ENCODE measurements around the gene DPP6.

DPP6 gene

GRCh38 chr7:154559454-154559853 lies 507.3 kb downstream of the DPP6 start:
- Histone ChIP-seq H3K27me3 (replicated peaks in 2 of 5; ENCODE audit: control insufficient read depth in 4 of 5, insufficient read depth in 5 of 5, low read length in 4 of 5) (no peaks in the 10 kb centered on the region), H3K4me3 (ENCODE audit: control insufficient read depth in 1 of 7, extremely low read depth in 1 of 7, insufficient read depth in 4 of 7, low read depth in 2 of 7, low read length in 6 of 7) (no peak overlapping the region), H3K4me1 (ENCODE audit: control extremely low read depth in 1 of 4, control insufficient read depth in 4 of 4, insufficient read depth in 4 of 4, low read length in 3 of 4) (no peaks in the 10 kb centered on the region), H3K9me3 (ENCODE audit: control extremely low read depth in 1 of 5, control insufficient read depth in 4 of 5, insufficient read depth in 2 of 5, low read depth in 1 of 5, low read length in 4 of 5) (peaks cover 0 to 1% (median 0%) of the 10 kb centered on the region in 5 experiments), H3K36me3 (ENCODE audit: control insufficient read depth in 4 of 4, insufficient read depth in 4 of 4, low read length in 3 of 4) (no peaks in the 10 kb centered on the region), H3K27ac (ENCODE audit: insufficient read depth in 1 of 2, low read depth in 1 of 2, low read length in 2 of 2, poor library complexity in 1 of 2, severe bottlenecking in 2 of 2) (no peak overlapping the region)
- CTCF ChIA-PET = no interaction called here
- DNase-seq = no peak
- 89% methylated on average over 3 of the region's 3 CpGs for WGBS (ENCODE audit: insufficient coverage)
- POLR2A ChIA-PET = no interaction called here

- Histone ChIP-seq H3K4me1 (ENCODE audit: control extremely low read depth in 1 of 4, control insufficient read depth in 4 of 4, insufficient read depth in 4 of 4, low read length in 3 of 4) (no peaks in the 10 kb centered on the region), H3K27ac (ENCODE audit: insufficient read depth in 1 of 2, low read depth in 1 of 2, low read length in 2 of 2, poor library complexity in 1 of 2, severe bottlenecking in 2 of 2) (no peak overlapping the region), H3K27me3 (replicated peaks in 2 of 5; ENCODE audit: control insufficient read depth in 4 of 5, insufficient read depth in 5 of 5, low read length in 4 of 5) (no peaks in the 10 kb centered on the region), H3K4me3 (ENCODE audit: control insufficient read depth in 1 of 7, extremely low read depth in 1 of 7, insufficient read depth in 4 of 7, low read depth in 2 of 7, low read length in 6 of 7) (no peak overlapping the region), H3K9me3 (ENCODE audit: control extremely low read depth in 1 of 5, control insufficient read depth in 4 of 5, insufficient read depth in 2 of 5, low read depth in 1 of 5, low read length in 4 of 5) (peaks cover 0 to 1% (median 0%) of the 10 kb centered on the region in 5 experiments), H3K36me3 (ENCODE audit: control insufficient read depth in 4 of 4, insufficient read depth in 4 of 4, low read length in 3 of 4) (no peaks in the 10 kb centered on the region)
- no peak for DNase-seq
- WGBS (ENCODE audit: insufficient coverage) = 100% methylated on average over 1 of the region's 3 CpGs
- ChIA-PET POLR2A (no interaction called here), CTCF (no interaction called here)
Observed at GRCh38 chr7:154564676-154565075, 512.5 kb downstream of the DPP6 start.

GRCh38 chr7:154566877-154567276 lies 514.7 kb downstream of the DPP6 start:
- peaks cover 0 to 1% (median 0%) of the 10 kb centered on the region in 5 experiments for H3K9me3 ChIP-seq (ENCODE audit: control extremely low read depth in 1 of 5, control insufficient read depth in 4 of 5, insufficient read depth in 2 of 5, low read depth in 1 of 5, low read length in 4 of 5)
- ChIA-PET POLR2A (no interaction called here), CTCF (no interaction called here)
- H3K36me3 ChIP-seq (ENCODE audit: control insufficient read depth in 4 of 4, insufficient read depth in 4 of 4, low read length in 3 of 4) = no peaks in the 10 kb centered on the region
- H3K27me3 ChIP-seq (replicated peaks in 2 of 5; ENCODE audit: control insufficient read depth in 4 of 5, insufficient read depth in 5 of 5, low read length in 4 of 5) = no peaks in the 10 kb centered on the region
- no peaks in the 10 kb centered on the region for H3K4me1 ChIP-seq (ENCODE audit: control extremely low read depth in 1 of 4, control insufficient read depth in 4 of 4, insufficient read depth in 4 of 4, low read length in 3 of 4)
- no CpG with 5 or more reads among the region's 1 CpG for WGBS (ENCODE audit: insufficient coverage)
- H3K4me3 ChIP-seq (ENCODE audit: control insufficient read depth in 1 of 7, extremely low read depth in 1 of 7, insufficient read depth in 4 of 7, low read depth in 2 of 7, low read length in 6 of 7) = no peak overlapping the region
- no peak overlapping the region for H3K27ac ChIP-seq (ENCODE audit: insufficient read depth in 1 of 2, low read depth in 1 of 2, low read length in 2 of 2, poor library complexity in 1 of 2, severe bottlenecking in 2 of 2)
- DNase-seq = no peak

- POLR2A ChIA-PET = no interaction called here
- CTCF ChIA-PET = no interaction called here
- WGBS (ENCODE audit: insufficient coverage) = 85% methylated on average over 10 of the region's 10 CpGs
Observed at GRCh38 chr7:154568346-154568745, 516.1 kb downstream of the DPP6 start.

GRCh38 chr7:154569916-154570315 lies 517.7 kb downstream of the DPP6 start:
- Histone ChIP-seq H3K27me3 (replicated peaks in 2 of 5; ENCODE audit: control insufficient read depth in 4 of 5, insufficient read depth in 5 of 5, low read length in 4 of 5) (no peaks in the 10 kb centered on the region), H3K9me3 (ENCODE audit: control extremely low read depth in 1 of 5, control insufficient read depth in 4 of 5, insufficient read depth in 2 of 5, low read depth in 1 of 5, low read length in 4 of 5) (peaks cover 0 to 4% (median 0%) of the 10 kb centered on the region in 5 experiments), H3K27ac (ENCODE audit: insufficient read depth in 1 of 2, low read depth in 1 of 2, low read length in 2 of 2, poor library complexity in 1 of 2, severe bottlenecking in 2 of 2) (no peak overlapping the region), H3K36me3 (ENCODE audit: control insufficient read depth in 4 of 4, insufficient read depth in 4 of 4, low read length in 3 of 4) (no peaks in the 10 kb centered on the region), H3K4me3 (ENCODE audit: control insufficient read depth in 1 of 7, extremely low read depth in 1 of 7, insufficient read depth in 4 of 7, low read depth in 2 of 7, low read length in 6 of 7) (no peak overlapping the region), H3K4me1 (ENCODE audit: control extremely low read depth in 1 of 4, control insufficient read depth in 4 of 4, insufficient read depth in 4 of 4, low read length in 3 of 4) (no peaks in the 10 kb centered on the region)
- ChIA-PET CTCF (interaction anchor here (0.6 kb wide), 1 partner anchor 133 kb away, joined by 3 read pairs; no protein-coding TSS in a partner anchor), POLR2A (no interaction called here)
- DNase-seq = no peak
- WGBS (ENCODE audit: insufficient coverage) = 100% methylated on average over 2 of the region's 2 CpGs

More at GRCh38 chr7:154568346-154568745, 516.1 kb downstream of the DPP6 start:
- Histone ChIP-seq H3K27ac (ENCODE audit: insufficient read depth in 1 of 2, low read depth in 1 of 2, low read length in 2 of 2, poor library complexity in 1 of 2, severe bottlenecking in 2 of 2) (no peak overlapping the region), H3K36me3 (ENCODE audit: control insufficient read depth in 4 of 4, insufficient read depth in 4 of 4, low read length in 3 of 4) (no peaks in the 10 kb centered on the region), H3K4me1 (ENCODE audit: control extremely low read depth in 1 of 4, control insufficient read depth in 4 of 4, insufficient read depth in 4 of 4, low read length in 3 of 4) (no peaks in the 10 kb centered on the region), H3K27me3 (replicated peaks in 2 of 5; ENCODE audit: control insufficient read depth in 4 of 5, insufficient read depth in 5 of 5, low read length in 4 of 5) (no peaks in the 10 kb centered on the region), H3K4me3 (ENCODE audit: control insufficient read depth in 1 of 7, extremely low read depth in 1 of 7, insufficient read depth in 4 of 7, low read depth in 2 of 7, low read length in 6 of 7) (no peak overlapping the region), H3K9me3 (ENCODE audit: control extremely low read depth in 1 of 5, control insufficient read depth in 4 of 5, insufficient read depth in 2 of 5, low read depth in 1 of 5, low read length in 4 of 5) (no peaks in the 10 kb centered on the region)
- DNase-seq = no peak

GRCh38 chr7:154571772-154572171 lies 519.6 kb downstream of the DPP6 start:
- 97% methylated on average over 3 of the region's 3 CpGs for WGBS (ENCODE audit: insufficient coverage)
- Histone ChIP-seq H3K27me3 (replicated peaks in 2 of 5; ENCODE audit: control insufficient read depth in 4 of 5, insufficient read depth in 5 of 5, low read length in 4 of 5) (no peaks in the 10 kb centered on the region), H3K4me1 (ENCODE audit: control extremely low read depth in 1 of 4, control insufficient read depth in 4 of 4, insufficient read depth in 4 of 4, low read length in 3 of 4) (no peaks in the 10 kb centered on the region), H3K36me3 (ENCODE audit: control insufficient read depth in 4 of 4, insufficient read depth in 4 of 4, low read length in 3 of 4) (no peaks in the 10 kb centered on the region), H3K4me3 (ENCODE audit: control insufficient read depth in 1 of 7, extremely low read depth in 1 of 7, insufficient read depth in 4 of 7, low read depth in 2 of 7, low read length in 6 of 7) (no peak overlapping the region), H3K9me3 (ENCODE audit: control extremely low read depth in 1 of 5, control insufficient read depth in 4 of 5, insufficient read depth in 2 of 5, low read depth in 1 of 5, low read length in 4 of 5) (peaks cover 0 to 10% (median 0%) of the 10 kb centered on the region in 5 experiments), H3K27ac (ENCODE audit: insufficient read depth in 1 of 2, low read depth in 1 of 2, low read length in 2 of 2, poor library complexity in 1 of 2, severe bottlenecking in 2 of 2) (no peak overlapping the region)
- POLR2A ChIA-PET = no interaction called here
- CTCF ChIA-PET = no interaction called here
- DNase-seq = no peak

GRCh38 chr7:154574235-154574634 lies 522.0 kb downstream of the DPP6 start:
- H3K4me3 ChIP-seq (ENCODE audit: control insufficient read depth in 1 of 7, extremely low read depth in 1 of 7, insufficient read depth in 4 of 7, low read depth in 2 of 7, low read length in 6 of 7) = no peak overlapping the region
- no peak for DNase-seq
- no peaks in the 10 kb centered on the region for H3K36me3 ChIP-seq (ENCODE audit: control insufficient read depth in 4 of 4, insufficient read depth in 4 of 4, low read length in 3 of 4)
- 100% methylated on average over 2 of the region's 2 CpGs for WGBS (ENCODE audit: insufficient coverage)
- peaks cover 0 to 10% (median 0%) of the 10 kb centered on the region in 5 experiments for H3K9me3 ChIP-seq (ENCODE audit: control extremely low read depth in 1 of 5, control insufficient read depth in 4 of 5, insufficient read depth in 2 of 5, low read depth in 1 of 5, low read length in 4 of 5)
- no peak overlapping the region for H3K27ac ChIP-seq (ENCODE audit: insufficient read depth in 1 of 2, low read depth in 1 of 2, low read length in 2 of 2, poor library complexity in 1 of 2, severe bottlenecking in 2 of 2)
- CTCF ChIA-PET = no interaction called here
- no peaks in the 10 kb centered on the region for H3K4me1 ChIP-seq (ENCODE audit: control extremely low read depth in 1 of 4, control insufficient read depth in 4 of 4, insufficient read depth in 4 of 4, low read length in 3 of 4)
- POLR2A ChIA-PET = no interaction called here
- no peaks in the 10 kb centered on the region for H3K27me3 ChIP-seq (replicated peaks in 2 of 5; ENCODE audit: control insufficient read depth in 4 of 5, insufficient read depth in 5 of 5, low read length in 4 of 5)
